ENCODE results near the gene CYP2W1.
A peak's percentile ranks its signal among the peaks of the same experiment; 100 is the strongest.

CYP2W1 gene

GRCh38 chr7:1019255-1019785 is 36.3 kb downstream of the CYP2W1 start:
- no peak for FAIRE-seq
- TF ChIP-seq TAF1 (IDR thresholded peaks at IDR 0.05; ENCODE audit: borderline replicate concordance, low read depth, low read length) (no peak), POLR2A (IDR thresholded peaks at IDR 0.05; ENCODE audit: low read depth, low read length) (no peak), POLR2AphosphoS5 (IDR thresholded peaks at IDR 0.05; ENCODE audit: low read depth, low read length) (no peak)
- no peak for DNase-seq (ENCODE audit: insufficient read length)

DNA sequence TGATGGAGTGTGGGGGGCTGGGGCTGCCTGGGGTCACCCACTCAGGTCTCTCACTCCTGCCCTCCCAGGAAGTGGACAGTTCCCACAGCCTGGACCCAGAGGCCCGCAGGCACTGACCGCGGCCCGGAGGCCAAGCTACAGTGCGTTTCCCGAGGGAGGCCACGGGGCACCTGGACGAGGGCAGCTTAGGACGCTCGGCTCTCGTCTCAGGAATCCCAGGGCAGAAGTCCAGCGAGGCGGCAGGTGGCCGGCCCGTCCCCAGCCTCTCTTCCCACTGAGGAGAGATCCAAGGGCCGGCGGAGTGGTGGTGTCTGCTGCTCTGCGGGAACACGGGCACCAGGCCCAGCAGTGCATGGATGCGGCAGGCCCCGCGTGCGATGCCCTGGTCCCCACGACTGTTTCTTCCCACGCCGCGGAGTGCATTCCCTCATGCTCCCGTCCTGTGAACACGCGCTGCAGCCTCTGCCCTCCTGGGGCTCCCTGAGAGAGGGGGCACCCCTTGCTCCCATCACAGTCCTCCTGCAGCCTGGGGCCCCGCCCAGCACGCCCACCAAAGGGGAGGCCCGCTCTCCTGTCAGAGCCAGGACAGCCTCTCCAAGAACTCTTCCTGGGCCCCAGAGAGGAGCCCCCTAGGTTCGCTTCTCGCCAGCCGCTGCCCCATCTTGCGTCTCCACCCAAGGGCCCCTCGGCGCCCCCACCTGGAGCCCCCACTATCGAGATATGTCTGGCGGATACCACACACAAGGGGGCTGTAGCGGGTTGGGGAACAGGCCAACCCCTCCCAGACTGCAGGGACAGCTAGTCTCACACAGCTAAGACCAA is 37.0 kb downstream of the CYP2W1 start:
- no peak for TF ChIP-seq TAF1 (IDR thresholded peaks at IDR 0.05; ENCODE audit: borderline replicate concordance, low read depth, low read length)
- no peak for TF ChIP-seq POLR2A (IDR thresholded peaks at IDR 0.05; ENCODE audit: low read depth, low read length)
- no peak for TF ChIP-seq POLR2AphosphoS5 (IDR thresholded peaks at IDR 0.05; ENCODE audit: low read depth, low read length)
- FAIRE-seq (no peak), DNase-seq (ENCODE audit: insufficient read length) (no peak)

GRCh38 chr7:1020849-1021251 is 37.9 kb downstream of the CYP2W1 start:
- no peak for DNase-seq (ENCODE audit: insufficient read length)
- FAIRE-seq, result no peak

GRCh38 chr7:1021366-1021765 is 38.4 kb downstream of the CYP2W1 start:
- TF ChIP-seq TAF1 (IDR thresholded peaks at IDR 0.05; ENCODE audit: borderline replicate concordance, low read depth, low read length), result no peak
- TF ChIP-seq POLR2AphosphoS5 (IDR thresholded peaks at IDR 0.05; ENCODE audit: low read depth, low read length), result no peak
- no peak; the same call in 1 of the 2 replicates for TF ChIP-seq POLR2A (IDR thresholded peaks at IDR 0.05; ENCODE audit: low read depth, low read length)

More at GRCh38 chr7:1020849-1021251, 37.9 kb downstream of the CYP2W1 start:
- TF ChIP-seq POLR2A (IDR thresholded peaks at IDR 0.05; ENCODE audit: low read depth, low read length) (no peak), POLR2AphosphoS5 (IDR thresholded peaks at IDR 0.05; ENCODE audit: low read depth, low read length) (no peak), TAF1 (IDR thresholded peaks at IDR 0.05; ENCODE audit: borderline replicate concordance, low read depth, low read length) (no peak)

DNA sequence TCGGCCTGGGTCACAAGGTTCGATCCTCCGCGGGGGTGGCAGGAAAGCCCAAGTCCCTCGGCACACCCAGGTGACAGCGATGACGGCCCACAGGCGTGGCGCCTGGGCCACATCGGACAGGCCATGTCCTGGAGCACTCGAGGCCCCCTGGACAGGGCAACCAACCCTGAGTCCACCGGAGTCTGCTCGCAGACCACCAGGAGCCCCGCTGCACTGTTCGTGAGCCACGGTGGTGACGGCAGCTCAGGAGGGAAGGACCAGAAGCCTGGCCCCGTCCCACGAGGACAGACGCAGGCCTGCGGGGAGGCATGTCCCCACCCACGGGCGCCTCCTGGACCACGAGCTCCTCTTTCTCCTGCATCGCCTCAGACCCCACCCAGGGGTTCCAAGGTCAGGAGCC is 39.0 kb downstream of the CYP2W1 start:
- no peak for DNase-seq (ENCODE audit: insufficient read length)
- no peak for FAIRE-seq
- TF ChIP-seq POLR2AphosphoS5 (IDR thresholded peaks at IDR 0.05; ENCODE audit: low read depth, low read length), result no peak

More at GRCh38 chr7:1021366-1021765, 38.4 kb downstream of the CYP2W1 start:
- FAIRE-seq (no peak), DNase-seq (ENCODE audit: insufficient read length) (no peak)

- FAIRE-seq, result no peak
- TF ChIP-seq POLR2A (IDR thresholded peaks at IDR 0.05; ENCODE audit: low read depth, low read length), result no peak
- TF ChIP-seq TAF1 (IDR thresholded peaks at IDR 0.05; ENCODE audit: borderline replicate concordance, low read depth, low read length), result no peak
- no peak for TF ChIP-seq POLR2AphosphoS5 (IDR thresholded peaks at IDR 0.05; ENCODE audit: low read depth, low read length)
- DNase-seq (ENCODE audit: insufficient read length), result no peak
Measured at GRCh38 chr7:1022356-1022755, 39.4 kb downstream of the CYP2W1 start.

- FAIRE-seq (peak; percentile 81), DNase-seq (ENCODE audit: insufficient read length) (no peak)
- peak; percentile 31; the same call in 1 of the 2 replicates for TF ChIP-seq POLR2AphosphoS5 (IDR thresholded peaks at IDR 0.05; ENCODE audit: low read depth, low read length)
- TF ChIP-seq POLR2A (IDR thresholded peaks at IDR 0.05; ENCODE audit: low read depth, low read length), result no peak
- TF ChIP-seq TAF1 (IDR thresholded peaks at IDR 0.05; ENCODE audit: borderline replicate concordance, low read depth, low read length), result no peak
Measured at GRCh38 chr7:1022801-1023465, 40.0 kb downstream of the CYP2W1 start.

GRCh38 chr7:1024331-1024841 is 41.4 kb downstream of the CYP2W1 start:
- DNase-seq (ENCODE audit: insufficient read length) (peak; percentile 78), FAIRE-seq (peak; percentile 96)
- TF ChIP-seq TAF1 (IDR thresholded peaks at IDR 0.05; ENCODE audit: borderline replicate concordance, low read depth, low read length) (no peak), POLR2AphosphoS5 (IDR thresholded peaks at IDR 0.05; ENCODE audit: low read depth, low read length) (0 out of 2 replicates have a peak, but pooled peaks have one; percentile 14)

DNA sequence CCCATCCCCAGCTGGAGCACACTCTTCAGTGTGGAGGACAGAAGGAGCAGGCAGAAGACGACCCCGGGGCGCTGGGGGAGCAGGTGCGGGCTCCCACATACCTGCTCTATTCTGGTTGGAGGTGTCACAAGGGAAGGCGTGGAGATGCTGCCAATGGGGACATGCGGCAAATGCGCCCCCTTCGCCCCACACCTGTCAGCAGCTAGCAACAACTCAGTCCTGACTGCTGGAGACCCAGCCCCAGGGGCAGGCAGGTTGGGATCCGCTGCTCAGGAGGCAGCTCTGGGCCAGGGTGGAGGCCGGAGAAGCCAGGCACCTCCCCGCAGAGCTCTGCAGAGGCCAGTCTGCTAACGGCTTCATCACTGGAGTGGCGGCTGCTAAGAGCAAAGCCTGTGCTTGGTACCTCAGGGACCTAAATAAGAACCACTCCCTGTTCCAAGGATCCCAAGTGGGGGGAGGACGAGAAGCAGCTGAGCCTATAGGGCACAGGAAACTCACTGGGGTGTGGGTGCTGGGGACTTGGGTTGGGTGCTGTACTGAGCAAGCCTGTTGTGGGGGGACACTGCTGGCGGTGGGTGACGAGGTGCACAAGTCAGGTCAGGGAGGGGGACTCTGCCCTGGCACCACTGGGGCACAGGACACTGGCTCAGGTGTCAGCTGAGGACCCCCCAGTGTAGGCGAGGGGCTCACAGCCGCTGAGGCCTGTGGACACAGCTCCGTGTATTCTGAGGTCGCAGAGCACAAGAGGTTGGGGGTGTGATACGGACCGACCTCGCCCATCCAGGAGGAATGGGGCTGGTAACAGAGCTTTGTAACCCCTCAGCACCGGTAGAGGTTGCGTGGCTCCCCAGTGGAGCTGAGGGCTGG is 42.1 kb downstream of the CYP2W1 start:
- no peak for TF ChIP-seq TAF1 (IDR thresholded peaks at IDR 0.05; ENCODE audit: borderline replicate concordance, low read depth, low read length)
- FAIRE-seq (peak; percentile 53), DNase-seq (ENCODE audit: insufficient read length) (no peak)

- DNase-seq (ENCODE audit: insufficient read length) (no peak), FAIRE-seq (peak; percentile 58)
- TF ChIP-seq TAF1 (IDR thresholded peaks at IDR 0.05; ENCODE audit: borderline replicate concordance, low read depth, low read length), result no peak
- TF ChIP-seq POLR2AphosphoS5 (IDR thresholded peaks at IDR 0.05; ENCODE audit: low read depth, low read length), result no peak
- TF ChIP-seq POLR2A (IDR thresholded peaks at IDR 0.05; ENCODE audit: low read depth, low read length), result no peak
Measured at GRCh38 chr7:1025743-1026581, 43.0 kb downstream of the CYP2W1 start.

Measured in GM12892 (cell line).